Measurements from ENCODE around the gene CTNNA2. TPM values are rescaled to one million over a fixed set of nuclear protein-coding genes. Genes with fewer than 3 reads are reported as not detected.

The CTNNA2 gene
- total RNA-seq, 2 donors from 2014 or later, result not detected

GRCh38 chr2:79844011-79844410 lies 331.2 kb downstream of the CTNNA2 start:
- no peaks in the 10 kb centered on the region for H3K36me3 ChIP-seq
- peaks cover 0 to 5% of the 10 kb centered on the region in 2 donors for H3K9me3 ChIP-seq
- no peaks in the 10 kb centered on the region for H3K4me1 ChIP-seq
- no peak for TF ChIP-seq CTCF (IDR thresholded peaks at IDR 0.05)
- H3K4me3 ChIP-seq, result no peak overlapping the region
- H3K27me3 ChIP-seq, result no peaks in the 10 kb centered on the region
- H3K27ac ChIP-seq, result no peak overlapping the region
- no peak for DNase-seq (ENCODE audit: low spot score)

GRCh38 chr2:79846878-79847277 lies 334.0 kb downstream of the CTNNA2 start:
- H3K9me3 ChIP-seq, result no peaks in the 10 kb centered on the region
- no peaks in the 10 kb centered on the region for H3K36me3 ChIP-seq
- H3K27ac ChIP-seq, result no peak overlapping the region
- no peak for DNase-seq (ENCODE audit: low spot score)
- no peaks in the 10 kb centered on the region for H3K27me3 ChIP-seq
- no peak for TF ChIP-seq CTCF (IDR thresholded peaks at IDR 0.05)
- no peak overlapping the region for H3K4me3 ChIP-seq
- no peaks in the 10 kb centered on the region for H3K4me1 ChIP-seq

- H3K9me3 ChIP-seq, result no peaks in the 10 kb centered on the region
- H3K4me1 ChIP-seq, result no peaks in the 10 kb centered on the region
- no peak overlapping the region for H3K4me3 ChIP-seq
- TF ChIP-seq CTCF (IDR thresholded peaks at IDR 0.05), result no peak
- no peaks in the 10 kb centered on the region for H3K27me3 ChIP-seq
- no peak overlapping the region for H3K27ac ChIP-seq
- DNase-seq (ENCODE audit: low spot score), result no peak
- H3K36me3 ChIP-seq, result no peaks in the 10 kb centered on the region
These were observed 336.4 kb downstream of the CTNNA2 start for GRCh38 chr2:79849241-79849640.

GRCh38 chr2:79849949-79850348 lies 337.1 kb downstream of the CTNNA2 start:
- no peaks in the 10 kb centered on the region for H3K4me1 ChIP-seq
- H3K4me3 ChIP-seq, result no peak overlapping the region
- no peak for DNase-seq (ENCODE audit: low spot score)
- no peaks in the 10 kb centered on the region for H3K36me3 ChIP-seq
- TF ChIP-seq CTCF (IDR thresholded peaks at IDR 0.05), result no peak
- no peaks in the 10 kb centered on the region for H3K9me3 ChIP-seq
- H3K27me3 ChIP-seq, result no peaks in the 10 kb centered on the region
- no peak overlapping the region for H3K27ac ChIP-seq

- Histone ChIP-seq H3K4me3 (no peak overlapping the region), H3K4me1 (no peaks in the 10 kb centered on the region), H3K27me3 (no peaks in the 10 kb centered on the region), H3K27ac (no peak overlapping the region), H3K9me3 (no peaks in the 10 kb centered on the region), H3K36me3 (no peaks in the 10 kb centered on the region)
- no peak for TF ChIP-seq CTCF (IDR thresholded peaks at IDR 0.05)
- DNase-seq (ENCODE audit: low spot score), result no peak
These were observed 338.1 kb downstream of the CTNNA2 start for GRCh38 chr2:79850912-79851311.

GRCh38 chr2:79855264-79856006 lies 342.6 kb downstream of the CTNNA2 start:
- no peak for DNase-seq (ENCODE audit: low spot score)
- Histone ChIP-seq H3K27ac (no peak overlapping the region), H3K36me3 (no peaks in the 10 kb centered on the region), H3K27me3 (no peaks in the 10 kb centered on the region), H3K4me3 (no peak overlapping the region), H3K9me3 (no peaks in the 10 kb centered on the region), H3K4me1 (no peaks in the 10 kb centered on the region)
- no peak for TF ChIP-seq CTCF (IDR thresholded peaks at IDR 0.05)

Measured in right atrium auricular region (tissue), 2 donors.